HG02938 (cell line): ENCODE data around the gene MRPS26.
"Not testable (repeated sequence)": the region's sequence is repeated elsewhere in the genome, so short reads cannot be mapped to it uniquely, and the experiment has no call there.

Source experiments
- ATAC-seq: cut with Tn5 transposase; IDR thresholded peaks from one replicate; pipeline ENCODE4 v1.9.1; 2021; ENCODE audit warnings: mild to moderate bottlenecking, moderate library complexity; ENCODE audit not compliant: unreplicated experiment

MRPS26 gene

GRCh38 chr20:3072530-3073250 lies 26.8 kb downstream of the MRPS26 start:
- no peak for ATAC-seq

GRCh38 chr20:3073251-3073643 lies 27.4 kb downstream of the MRPS26 start:
- ATAC-seq = not testable (repeated sequence)

GRCh38 chr20:3074812-3075211 lies 29.0 kb downstream of the MRPS26 start:
- no peak for ATAC-seq

- not testable (repeated sequence) for ATAC-seq
These were observed 29.5 kb downstream of the MRPS26 start for GRCh38 chr20:3075315-3075714.

- ATAC-seq = no peak
These were observed 31.8 kb downstream of the MRPS26 start for GRCh38 chr20:3077618-3078134.

- ATAC-seq = no peak
These were observed 35.1 kb downstream of the MRPS26 start for GRCh38 chr20:3080939-3081388.

GRCh38 chr20:3081641-3082040 lies 35.8 kb downstream of the MRPS26 start:
- no peak for ATAC-seq

GRCh38 chr20:3082306-3082951 lies 36.6 kb downstream of the MRPS26 start:
- no peak for ATAC-seq

- no peak for ATAC-seq
These were observed 37.4 kb downstream of the MRPS26 start for GRCh38 chr20:3082955-3083952.

GRCh38 chr20:3084283-3084985 lies 38.6 kb downstream of the MRPS26 start, which contains the start of gene AVP:
Gene AVP (minus strand): TSS chr20:3084724. CDS start chr20:3084674, 50 bp downstream.
- ATAC-seq = no peak

- ATAC-seq = no peak
These were observed 39.1 kb downstream of the MRPS26 start for GRCh38 chr20:3084986-3085360.

- no peak for ATAC-seq
These were observed 39.8 kb downstream of the MRPS26 start for GRCh38 chr20:3085571-3086072.

- no peak for ATAC-seq
These were observed 42.2 kb downstream of the MRPS26 start for GRCh38 chr20:3088031-3088430.

- ATAC-seq = no peak
These were observed 44.7 kb downstream of the MRPS26 start for GRCh38 chr20:3090565-3090964.

- ATAC-seq = no peak
These were observed 46.9 kb downstream of the MRPS26 start for GRCh38 chr20:3092611-3093379.

GRCh38 chr20:3093861-3094361 lies 48.1 kb downstream of the MRPS26 start:
- ATAC-seq = no peak

- no peak for ATAC-seq
These were observed 49.2 kb downstream of the MRPS26 start for GRCh38 chr20:3094848-3095629.
